ENCODE data around the gene RNASE2. TPM values are rescaled to one million over a fixed set of nuclear protein-coding genes. Genes with fewer than 3 reads are reported as not detected.
"Not testable (repeated sequence)": the region's sequence is repeated elsewhere in the genome, so short reads cannot be mapped to it uniquely, and the experiment has no call there.

Gene RNASE2
- polyA plus RNA-seq (ENCODE audit: insufficient read length in 4 of 4) = 1 to 10 TPM in 2 of 4 donors, under 1 TPM in 2; 0.86 to 1.7 (median 1.1) TPM

DNA sequence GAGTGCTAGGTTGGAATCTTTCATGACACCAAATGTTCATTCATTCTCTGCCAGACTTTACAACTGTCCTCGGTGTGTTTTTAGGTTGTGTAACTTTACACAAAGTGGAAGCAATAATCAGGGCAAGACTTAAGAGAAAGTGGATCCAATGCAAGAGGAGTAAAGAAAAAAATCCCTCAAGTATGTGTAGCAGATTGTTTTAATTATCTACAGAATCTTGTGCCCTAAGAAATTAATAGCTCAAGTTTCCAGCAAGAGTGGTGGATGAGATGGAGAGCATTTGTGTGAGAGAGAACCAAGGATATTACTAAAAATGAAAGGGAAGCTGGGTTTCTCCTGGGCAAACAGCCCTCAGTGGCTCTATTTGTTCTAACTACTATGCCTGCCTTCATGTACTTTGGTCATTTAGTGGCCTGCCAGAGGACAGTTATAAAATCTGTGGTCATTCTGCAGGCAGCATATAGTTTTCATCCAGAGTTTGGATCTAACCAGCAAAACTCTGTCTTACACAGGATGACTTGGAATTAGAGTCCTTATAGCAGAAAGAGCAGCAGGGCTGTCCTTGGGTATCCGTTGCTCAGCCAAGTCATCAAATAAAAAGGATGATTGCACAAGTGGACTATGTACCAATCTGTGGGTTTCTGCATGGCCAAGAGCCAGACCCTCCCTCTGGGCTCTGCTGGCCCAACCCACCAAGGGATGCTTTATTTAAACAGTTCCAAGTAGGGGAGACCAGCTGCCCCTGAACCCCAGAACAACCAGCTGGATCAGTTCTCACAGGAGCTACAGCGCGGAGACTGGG, at the start of gene RNASE2:
TSS of gene RNASE2 (plus strand) at position 752 of the 802 bp plus-strand sequence. CDS start 285 bp downstream, outside the sequence.
- DNase-seq (ENCODE audit: low read depth in 4 of 4, low spot score in 3 of 4) = not testable (repeated sequence)

DNA sequence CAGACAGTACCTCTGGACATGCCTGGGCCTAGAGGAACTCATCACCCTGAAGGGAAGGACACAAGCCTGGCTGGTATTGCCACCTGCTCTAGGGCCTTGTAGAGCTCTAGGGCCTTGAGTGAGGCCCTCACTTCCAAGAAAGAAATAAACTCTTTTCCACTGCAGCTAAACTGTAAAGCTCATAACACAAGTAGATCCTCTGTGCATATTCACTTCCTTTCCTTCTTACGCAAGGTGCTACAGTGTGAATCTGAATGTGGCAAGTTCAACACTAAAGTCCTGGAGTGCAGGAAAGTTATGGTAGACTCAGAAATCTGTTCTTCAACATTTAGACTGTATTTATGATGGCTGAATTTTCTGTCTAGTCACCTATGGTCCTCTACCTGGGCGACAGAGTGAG, 49.6 kb upstream of the RNASE2 start:
- no peak for DNase-seq (ENCODE audit: low read depth in 4 of 4, low spot score in 3 of 4)

DNA sequence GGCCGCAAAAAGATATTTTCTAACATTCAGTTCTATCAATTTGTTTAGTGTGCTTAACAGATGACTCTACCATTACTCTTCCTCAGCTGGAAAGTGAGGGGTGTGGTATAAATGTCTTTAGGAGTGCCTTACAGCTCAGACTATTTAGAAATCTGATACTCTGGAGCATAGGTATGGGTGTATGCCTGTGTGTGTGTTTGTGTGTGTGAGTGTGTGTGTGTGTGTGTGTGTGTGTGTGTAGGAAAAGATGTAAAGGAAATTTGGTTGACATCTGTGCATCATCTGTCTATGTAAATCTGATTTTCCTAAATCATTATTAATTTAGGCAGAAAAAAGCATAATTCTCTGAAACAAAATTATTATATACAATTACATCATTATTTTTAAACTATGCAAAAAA, 48.1 kb upstream of the RNASE2 start:
- DNase-seq (ENCODE audit: low read depth in 4 of 4, low spot score in 3 of 4) = no peak

DNA sequence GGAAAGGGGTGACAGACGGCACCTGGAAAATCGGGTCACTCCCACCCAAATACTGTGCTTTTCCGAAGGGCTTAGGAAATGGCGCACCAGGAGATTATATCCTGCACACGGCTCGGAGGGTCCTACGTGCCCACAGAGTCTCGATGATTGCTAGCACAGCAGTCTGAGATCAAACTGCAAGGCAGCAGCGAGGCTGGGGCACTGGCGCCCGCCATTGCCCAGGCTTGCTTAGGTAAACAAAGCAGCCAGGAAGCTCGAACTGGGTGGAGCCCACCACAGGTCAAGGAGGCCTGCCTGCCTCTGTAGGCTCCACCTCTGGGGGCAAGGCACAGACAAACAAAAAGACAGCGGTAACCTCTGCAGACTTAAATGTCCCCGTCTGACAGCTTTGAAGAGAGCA, 44.5 kb upstream of the RNASE2 start:
- not testable (repeated sequence) for DNase-seq (ENCODE audit: low read depth in 4 of 4, low spot score in 3 of 4)

DNA sequence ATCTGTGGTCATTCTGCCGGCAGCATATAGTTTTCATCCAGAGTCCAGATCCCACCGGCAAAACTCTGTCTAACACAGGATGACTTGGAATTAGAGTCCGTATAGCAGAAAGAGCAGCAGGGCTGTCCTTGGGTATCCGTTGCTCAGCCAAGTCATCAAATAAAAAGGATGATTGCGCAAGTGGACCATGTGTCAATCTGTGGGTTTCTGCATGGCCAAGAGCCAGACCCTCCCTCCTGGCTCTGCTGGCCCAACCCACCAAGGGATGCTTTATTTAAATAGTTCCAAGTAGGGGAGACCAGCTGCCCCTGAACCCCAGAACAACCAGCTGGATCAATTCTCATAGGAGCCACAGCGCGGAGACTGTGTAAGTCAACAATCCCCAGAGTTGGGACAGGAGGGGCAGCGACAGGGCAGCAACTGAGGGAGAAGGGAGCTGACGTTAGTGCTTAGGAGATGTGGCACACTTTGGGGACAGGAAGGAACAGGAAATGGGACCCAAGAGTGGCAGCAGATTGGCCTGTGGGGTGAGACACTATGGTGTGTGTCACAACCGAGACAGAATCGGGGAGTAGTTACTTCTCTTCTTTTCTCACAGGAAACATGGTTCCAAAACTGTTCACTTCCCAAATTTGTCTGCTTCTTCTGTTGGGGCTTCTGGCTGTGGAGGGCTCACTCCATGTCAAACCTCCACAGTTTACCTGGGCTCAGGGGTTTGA, 36.1 kb upstream of the RNASE2 start:
- not testable (repeated sequence) for DNase-seq (ENCODE audit: low read depth in 4 of 4, low spot score in 3 of 4)

DNA sequence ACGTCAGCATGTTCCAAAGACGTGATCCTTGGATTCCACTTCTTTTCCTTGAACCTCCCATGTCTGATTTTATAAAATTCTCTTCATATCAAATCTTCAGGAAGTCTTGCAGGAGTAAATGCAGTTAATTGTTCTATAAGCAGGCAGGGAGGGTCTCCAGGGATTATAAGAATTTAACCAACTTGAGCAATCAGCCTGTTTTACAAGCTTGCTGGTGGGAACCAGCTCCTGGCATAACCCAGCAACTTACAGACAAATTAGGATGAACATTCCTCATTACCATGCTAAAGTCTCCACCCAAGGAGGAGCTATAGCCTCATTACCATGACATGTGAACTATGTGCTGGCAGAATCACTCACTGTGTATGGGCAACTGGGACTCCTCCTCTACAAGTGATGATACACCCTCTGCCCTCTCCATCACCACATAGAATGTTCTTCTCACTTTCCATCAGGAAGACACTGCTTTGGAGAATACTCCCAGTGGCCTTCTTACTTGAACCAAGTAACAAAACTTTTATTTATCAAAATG, 31.5 kb upstream of the RNASE2 start:
- DNase-seq (ENCODE audit: low read depth in 4 of 4, low spot score in 3 of 4) = not testable (repeated sequence)

DNA sequence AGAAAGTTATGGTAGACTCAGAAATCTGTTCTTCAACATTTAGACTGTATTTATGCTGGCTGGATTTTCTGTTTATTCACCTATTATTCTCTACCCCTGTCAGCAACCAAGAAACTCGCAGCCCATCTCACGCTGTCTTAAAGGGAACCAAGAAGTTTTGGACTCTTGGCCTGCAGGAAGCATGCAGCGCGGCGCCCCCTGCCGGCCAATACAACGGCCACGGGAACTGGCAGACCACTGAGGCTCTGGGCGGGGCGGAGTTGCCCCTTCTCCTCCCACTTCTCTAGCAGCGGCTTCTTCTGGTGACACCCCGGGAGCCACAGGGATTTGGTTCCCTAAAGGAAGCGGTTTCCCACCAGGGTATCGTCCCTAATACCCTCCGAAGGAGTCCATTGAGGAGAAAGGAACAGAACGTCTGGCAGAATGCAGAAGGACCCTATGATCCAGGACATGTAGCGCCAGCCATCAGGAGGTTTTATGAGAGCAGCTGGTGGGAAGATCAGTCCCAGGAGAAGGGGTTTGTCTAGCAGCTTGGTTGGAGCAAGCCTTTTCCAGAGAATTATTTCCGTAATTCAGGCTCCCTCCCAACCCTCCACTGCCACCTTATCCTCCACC, 21.0 kb upstream of the RNASE2 start:
- DNase-seq (ENCODE audit: low read depth in 4 of 4, low spot score in 3 of 4) = no peak

DNA sequence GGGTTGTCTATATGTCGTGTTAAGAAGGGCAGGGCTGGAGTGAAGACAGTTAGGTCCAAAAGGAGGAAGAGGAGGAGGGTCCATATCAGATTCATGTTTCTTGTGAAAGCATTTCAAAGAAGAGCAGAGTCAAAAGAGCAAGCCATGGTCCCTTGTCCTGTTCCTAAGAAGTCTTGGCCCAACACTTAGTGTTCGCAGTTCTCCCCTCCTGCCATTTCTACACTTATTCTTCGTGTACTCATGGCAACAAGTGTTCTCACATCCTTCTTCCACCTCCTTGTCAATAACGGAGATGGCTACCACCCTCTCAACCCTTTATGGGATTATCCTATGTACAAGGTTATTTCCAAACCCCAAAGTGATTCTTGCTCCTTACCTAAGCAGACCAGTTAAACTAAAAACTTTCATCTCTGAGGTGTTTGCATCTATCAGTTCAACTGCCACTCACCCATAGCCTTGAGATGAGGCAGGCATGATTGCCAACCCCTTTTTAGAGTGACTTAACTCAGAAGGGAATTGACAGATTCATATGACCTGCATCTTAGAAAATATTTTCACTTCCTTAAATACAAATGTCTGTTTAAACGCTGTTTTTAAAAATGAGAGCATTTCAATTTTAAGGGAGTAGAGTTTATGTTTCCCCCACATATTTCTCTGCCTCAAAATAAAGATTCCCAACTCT, 19.8 kb upstream of the RNASE2 start:
- DNase-seq (ENCODE audit: low read depth in 4 of 4, low spot score in 3 of 4) = no peak

DNA sequence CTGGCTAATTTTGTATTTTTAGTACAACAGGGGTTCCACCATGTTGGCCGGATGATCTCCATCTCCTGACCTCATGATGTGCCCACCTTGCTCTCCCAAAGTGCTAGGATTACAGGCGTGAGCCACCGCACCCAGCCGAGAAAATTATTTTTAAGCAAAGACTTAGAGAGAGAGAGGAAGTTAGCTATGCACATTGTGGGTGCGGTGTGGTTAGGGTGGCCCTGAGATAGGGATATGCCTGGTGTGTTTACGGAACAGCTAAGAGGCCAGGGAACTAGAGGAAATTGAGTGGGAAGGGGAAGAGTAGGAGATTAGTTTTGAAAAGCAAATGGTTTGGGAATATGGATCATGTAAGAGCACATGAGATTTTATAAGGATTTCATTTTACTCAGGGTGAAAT, 10.1 kb upstream of the RNASE2 start:
- DNase-seq (ENCODE audit: low read depth in 4 of 4, low spot score in 3 of 4) = not testable (repeated sequence)

DNA sequence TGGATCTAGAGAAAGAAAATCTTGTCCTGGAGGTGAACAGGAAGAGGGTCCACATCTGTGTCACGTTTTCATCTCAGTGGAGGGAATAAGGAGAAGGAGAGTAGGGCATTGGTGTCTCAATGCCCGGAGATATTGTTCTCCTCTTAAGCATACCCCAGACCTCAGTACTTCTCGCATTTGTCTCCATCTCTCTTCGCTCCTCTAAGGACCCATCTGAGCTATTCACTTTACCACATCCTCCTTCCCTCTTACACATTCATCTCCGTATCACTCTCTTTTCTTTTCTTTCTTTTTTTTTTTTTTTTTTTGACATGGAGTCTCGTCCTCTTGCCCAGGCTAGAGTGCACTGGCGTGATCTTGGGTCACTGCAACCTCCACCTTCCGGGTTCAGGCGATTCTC, 8.6 kb upstream of the RNASE2 start:
- not testable (repeated sequence) for DNase-seq (ENCODE audit: low read depth in 4 of 4, low spot score in 3 of 4)

DNA sequence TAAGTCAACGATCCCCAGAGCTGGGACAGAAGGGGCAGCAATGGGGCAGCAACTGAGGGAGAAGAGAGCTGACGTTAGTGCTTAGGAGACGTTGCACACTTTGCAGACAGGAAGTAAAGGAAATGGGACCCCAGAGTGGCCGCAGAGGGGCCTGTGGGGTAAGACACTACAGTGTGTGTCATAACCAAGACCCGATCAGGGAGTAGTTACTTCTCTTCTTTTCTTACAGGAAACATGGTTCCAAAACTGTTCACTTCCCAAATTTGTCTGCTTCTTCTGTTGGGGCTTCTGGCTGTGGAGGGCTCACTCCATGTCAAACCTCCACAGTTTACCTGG, 219 bp downstream of the RNASE2 start:
- DNase-seq (ENCODE audit: low read depth in 4 of 4, low spot score in 3 of 4) = not testable (repeated sequence)

DNA sequence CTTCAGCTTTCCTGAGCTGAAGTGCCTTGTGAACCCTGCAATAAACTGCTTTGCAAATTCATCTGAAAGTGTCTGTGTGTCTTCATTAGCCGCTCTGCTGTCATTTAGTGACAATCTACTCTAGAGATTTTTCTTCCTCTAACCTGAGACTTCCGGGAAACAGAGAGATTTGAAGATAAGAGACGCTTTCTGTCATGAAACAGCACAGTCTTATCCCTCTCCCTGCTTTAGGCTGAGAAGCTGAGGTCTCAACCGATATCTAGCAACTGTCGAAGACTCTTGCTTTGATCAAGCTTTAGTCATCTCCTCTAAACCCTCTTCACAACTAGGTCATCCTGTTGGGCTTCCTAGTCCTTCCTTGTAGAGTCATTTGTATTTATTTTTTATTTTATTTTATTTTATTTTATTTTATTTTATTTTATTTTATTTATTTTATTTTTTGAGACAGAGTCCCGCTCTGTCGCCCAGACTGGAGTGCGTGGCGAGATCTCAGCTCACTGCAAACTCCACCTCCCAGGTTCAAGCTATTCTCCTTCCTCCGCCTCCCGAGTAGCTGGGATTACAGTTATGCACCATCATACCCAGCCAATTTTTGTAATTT, 1.2 kb downstream of the RNASE2 start:
- DNase-seq (ENCODE audit: low read depth in 4 of 4, low spot score in 3 of 4) = no peak

DNA sequence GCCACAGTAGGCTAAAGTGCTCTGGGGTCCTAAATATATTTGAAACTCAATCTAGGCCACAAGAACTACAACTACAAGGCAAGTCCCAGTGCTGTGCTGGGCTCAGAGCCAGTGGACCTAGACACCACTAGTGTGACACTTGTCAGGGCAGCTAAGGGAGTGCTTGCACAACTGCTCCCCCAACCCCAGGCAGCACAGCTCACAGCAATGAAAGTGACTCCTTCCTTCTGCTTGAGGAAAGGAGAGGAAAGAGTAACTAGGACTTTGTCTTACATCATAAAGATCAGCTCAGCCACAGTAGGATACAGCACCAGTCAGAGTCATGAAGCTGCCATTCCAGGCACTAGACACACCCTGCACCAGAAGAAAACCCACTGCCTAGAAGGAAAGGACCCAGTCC, 3.7 kb downstream of the RNASE2 start:
- DNase-seq (ENCODE audit: low read depth in 4 of 4, low spot score in 3 of 4) = not testable (repeated sequence)

DNA sequence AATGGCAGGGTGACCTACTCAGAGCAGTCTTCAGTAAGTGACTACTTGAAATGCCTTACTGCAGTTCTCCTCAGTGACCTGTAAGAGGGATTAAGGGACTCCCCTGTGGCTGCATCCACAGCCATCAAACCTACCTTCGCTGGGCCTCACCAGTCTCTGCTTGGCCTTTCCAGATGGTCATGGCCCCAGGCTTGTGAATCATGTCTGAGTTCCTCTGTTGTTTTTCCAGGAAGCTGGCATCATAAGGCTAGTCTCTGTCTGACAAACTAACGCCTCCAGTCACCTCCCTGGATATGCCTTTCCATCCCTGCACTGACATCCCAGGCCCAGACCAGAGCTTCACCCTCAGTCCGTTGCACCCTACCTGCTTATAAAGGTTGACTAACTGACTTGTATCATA, 14.0 kb downstream of the RNASE2 start:
- DNase-seq (ENCODE audit: low read depth in 4 of 4, low spot score in 3 of 4) = no peak

DNA sequence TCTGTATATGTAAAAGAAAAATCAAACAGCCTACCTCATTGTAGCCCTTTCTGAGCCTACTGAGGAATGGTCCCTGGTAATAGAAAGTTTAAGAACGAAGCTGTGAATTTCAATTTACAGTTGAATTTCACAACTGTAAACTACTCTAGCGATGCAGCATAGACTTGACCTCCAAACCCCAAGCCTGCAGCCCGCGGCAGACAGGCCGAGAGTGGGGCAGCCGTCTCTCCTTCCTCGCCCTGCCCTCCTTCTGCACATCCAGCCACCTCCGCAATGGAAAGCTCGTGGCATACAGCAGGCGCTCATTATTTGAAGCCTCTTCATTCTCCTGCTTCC, 15.3 kb downstream of the RNASE2 start:
- DNase-seq (ENCODE audit: low read depth in 4 of 4, low spot score in 3 of 4) = no peak

DNA sequence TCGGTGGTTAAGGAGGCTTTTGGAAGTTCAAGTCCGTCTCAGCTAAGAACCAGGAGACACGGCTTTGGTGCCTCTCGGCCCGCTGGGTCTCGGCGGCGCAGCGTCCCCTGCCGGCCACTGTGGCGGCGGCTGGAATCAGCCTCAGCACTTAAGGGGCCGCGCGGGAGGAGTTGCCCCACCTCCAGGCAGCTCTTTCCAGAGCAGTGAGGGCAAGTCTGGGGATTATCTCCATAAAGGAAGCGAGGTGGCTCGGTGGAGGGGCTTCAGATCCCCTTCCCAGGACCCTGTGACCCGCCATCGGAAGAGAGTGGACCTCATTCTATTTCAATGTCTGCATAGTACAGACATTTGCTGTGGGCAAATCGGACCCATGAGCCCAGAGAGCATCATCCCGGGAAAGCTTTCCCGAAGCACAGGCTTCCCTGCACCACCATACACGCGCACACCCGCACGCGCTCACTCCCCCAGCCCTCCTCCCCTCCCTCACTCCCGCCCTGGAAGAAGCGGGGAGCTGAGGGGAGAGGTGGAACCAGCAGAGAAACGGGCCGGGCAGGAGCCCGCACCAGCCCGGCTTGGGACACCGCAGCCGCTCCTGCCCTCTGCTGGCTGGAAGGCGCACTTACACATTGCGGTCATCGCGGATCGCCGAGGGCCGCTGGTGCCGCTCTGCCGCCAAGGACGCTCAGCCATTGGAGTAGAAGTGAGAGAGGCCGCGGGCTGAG, 15.9 kb downstream of the RNASE2 start:
- peak; percentile 69 to 73 (median 70) for DNase-seq (ENCODE audit: low read depth in 4 of 4, low spot score in 3 of 4)

DNA sequence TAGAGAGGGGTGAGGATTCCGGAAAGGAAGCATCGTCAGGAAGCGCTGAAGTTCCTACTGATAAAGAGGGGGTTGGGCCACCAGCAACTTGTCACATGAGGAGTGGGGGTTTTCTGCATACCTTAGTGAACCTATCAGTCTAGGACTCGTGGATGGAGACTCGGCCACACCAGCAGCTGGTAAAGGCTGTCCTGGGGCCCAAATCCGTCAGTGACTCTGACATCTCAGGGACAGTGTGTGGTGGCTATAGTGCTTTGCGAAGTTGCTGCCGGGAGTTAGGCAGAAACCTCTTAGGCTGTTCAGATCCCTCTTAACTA, 16.4 kb downstream of the RNASE2 start:
- no peak for DNase-seq (ENCODE audit: low read depth in 4 of 4, low spot score in 3 of 4)

DNA sequence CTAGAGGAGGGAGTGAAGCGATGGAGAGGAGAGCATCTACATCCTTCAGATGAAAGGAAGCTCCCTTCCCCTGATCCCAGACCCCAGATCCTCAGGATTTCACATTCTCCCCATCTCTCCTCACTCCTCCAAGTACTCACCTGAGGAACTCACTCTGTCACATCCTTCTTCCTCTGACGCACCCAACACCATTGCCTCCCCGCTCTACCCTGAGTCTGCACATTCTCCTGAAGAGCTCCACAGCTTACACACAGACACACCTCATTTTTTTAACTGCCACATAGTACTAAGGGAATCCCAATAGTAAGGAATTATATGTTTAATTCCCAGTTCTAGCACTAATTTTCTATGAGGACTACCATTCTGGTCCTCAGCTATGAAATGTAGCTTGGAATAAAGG, 18.2 kb downstream of the RNASE2 start:
- no peak for DNase-seq (ENCODE audit: low read depth in 4 of 4, low spot score in 3 of 4)

DNA sequence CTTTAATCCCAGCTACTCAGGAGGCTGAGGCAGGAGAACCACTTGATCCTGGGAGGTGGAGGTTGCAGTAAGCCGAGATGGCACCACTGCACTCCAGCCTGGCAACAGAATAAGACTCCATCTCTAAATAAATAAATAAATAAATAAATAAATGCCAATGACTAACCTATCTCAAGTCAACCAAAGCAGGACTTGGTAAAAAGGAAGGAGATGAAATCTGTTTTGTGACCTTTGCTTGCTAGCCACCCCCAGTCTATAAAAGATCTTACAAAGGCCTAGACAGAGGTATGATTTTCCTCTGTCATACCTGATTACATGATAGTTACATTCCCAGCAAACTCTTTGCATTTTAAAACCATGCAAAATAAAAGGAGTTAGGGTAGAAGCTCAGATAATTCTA, 21.0 kb downstream of the RNASE2 start:
- no peak for DNase-seq (ENCODE audit: low read depth in 4 of 4, low spot score in 3 of 4)

DNA sequence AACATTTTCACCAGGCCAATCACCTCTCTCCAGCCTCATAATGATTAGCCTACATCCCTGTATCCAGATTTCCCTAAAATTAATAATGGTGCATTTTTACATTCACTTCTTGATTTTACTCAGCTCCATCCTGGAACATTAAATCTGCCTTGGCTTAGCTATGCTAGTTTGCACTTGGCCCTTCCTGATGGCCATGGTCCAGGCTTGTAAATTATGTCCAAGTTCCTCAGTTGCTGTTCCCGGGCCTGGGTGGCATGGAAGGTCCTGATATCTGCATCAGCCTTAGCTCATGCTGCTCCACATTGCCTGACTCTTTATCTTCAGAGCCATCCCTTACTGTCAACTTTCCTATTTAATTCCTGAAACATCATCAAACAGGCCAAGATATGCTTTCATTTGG, 23.4 kb downstream of the RNASE2 start:
- no peak for DNase-seq (ENCODE audit: low read depth in 4 of 4, low spot score in 3 of 4)
